ENCODE results near the gene PCID2.

PCID2 gene

DNA sequence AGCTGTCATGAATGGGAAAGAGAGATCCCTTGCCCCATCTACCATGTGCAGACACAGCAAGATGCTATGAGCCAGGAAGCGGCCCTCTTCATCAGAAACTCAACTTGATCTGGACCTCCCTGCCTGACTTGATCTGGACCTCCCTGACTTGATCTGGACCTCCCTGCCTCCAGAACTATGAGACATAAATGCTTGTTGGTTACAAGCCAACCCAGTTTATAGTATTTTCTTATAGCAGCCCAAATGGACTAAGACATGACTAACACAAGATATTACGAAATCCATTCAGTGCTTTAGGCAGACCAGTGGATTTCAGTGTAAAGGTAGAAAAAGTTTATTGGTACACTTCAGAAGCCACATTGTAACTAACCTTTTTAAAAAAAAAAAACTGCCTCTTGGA is 15.6 kb downstream of the PCID2 start:
- Histone ChIP-seq H3K23ac (ENCODE audit: low read length) (no peak overlapping the region), H3K18ac (ENCODE audit: low read length) (no peak overlapping the region), H3K9ac (ENCODE audit: low read length) (no peak overlapping the region), H3K4ac (ENCODE audit: low read depth, low read length) (no peak overlapping the region), H3K9me3 (ENCODE audit: insufficient read depth, low read depth, low read length) (no peaks in the 10 kb centered on the region), H2BK120ac (ENCODE audit: insufficient read depth, low read length, poor library complexity) (no peak overlapping the region), H2AFZ (ENCODE audit: insufficient read depth, low read length, poor library complexity) (no peak overlapping the region), H2BK12ac (ENCODE audit: low read length) (no peak overlapping the region), H4K91ac (ENCODE audit: low read depth, low read length) (no peak overlapping the region), H2AK5ac (ENCODE audit: low read length) (no peak overlapping the region), H2BK5ac (ENCODE audit: low read depth, low read length, poor library complexity) (no peak overlapping the region), H3K79me1 (ENCODE audit: low read length) (no peaks in the 10 kb centered on the region), H3K14ac (ENCODE audit: low read length) (no peak overlapping the region), H3K4me2 (ENCODE audit: low read length) (no peak overlapping the region), H3K36me3 (ENCODE audit: control insufficient read depth in 1 of 2, insufficient read depth in 2 of 2, low read length in 2 of 2) (peaks cover 25 to 45% of the 10 kb centered on the region in 2 experiments), H3K79me2 (ENCODE audit: control insufficient read depth, insufficient read depth, low read length, poor library complexity) (no peaks in the 10 kb centered on the region), H3K27me3 (ENCODE audit: insufficient read depth, low read length) (no peaks in the 10 kb centered on the region), H3K4me1 (ENCODE audit: control insufficient read depth in 1 of 2, insufficient read depth in 2 of 2, low read length in 2 of 2) (no peaks in the 10 kb centered on the region), H4K12ac (ENCODE audit: low read depth, low read length) (no peak overlapping the region), H4K8ac (ENCODE audit: low read depth, low read length) (no peak overlapping the region), H3K4me3 (ENCODE audit: low read depth, low read length) (no peak overlapping the region), H3K27ac (ENCODE audit: low read depth, low read length) (no peak overlapping the region)
- DNase-seq: no peak
- no CpG with 5 or more reads among the region's 2 CpGs for WGBS (ENCODE audit: extremely low coverage, insufficient coverage, insufficient read length)

DNA sequence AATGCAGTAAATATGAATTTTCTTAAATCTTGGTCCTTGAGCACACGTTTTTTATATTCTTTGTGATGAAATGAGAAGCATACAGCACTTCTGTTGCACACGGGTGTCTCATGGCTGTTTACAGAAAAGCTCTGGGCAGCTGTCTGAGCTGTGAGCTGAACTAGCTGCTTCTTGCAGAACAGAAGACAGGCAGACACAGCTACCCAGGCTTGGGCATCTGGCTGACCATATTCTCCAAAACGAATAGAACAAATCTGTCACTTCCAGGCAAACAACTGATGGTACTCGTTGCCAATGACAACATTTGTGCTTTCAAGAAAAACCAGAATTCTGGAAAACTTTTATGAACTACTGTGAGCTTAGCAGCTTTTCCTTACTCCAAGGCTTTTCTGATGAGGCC is 16.2 kb downstream of the PCID2 start:
- no peaks in the 10 kb centered on the region for H3K79me1 ChIP-seq (ENCODE audit: low read length)
- H3K23ac ChIP-seq (ENCODE audit: low read length): no peak overlapping the region
- H3K79me2 ChIP-seq (ENCODE audit: control insufficient read depth, insufficient read depth, low read length, poor library complexity): no peaks in the 10 kb centered on the region
- H2BK120ac ChIP-seq (ENCODE audit: insufficient read depth, low read length, poor library complexity): no peak overlapping the region
- H3K36me3 ChIP-seq (ENCODE audit: control insufficient read depth in 1 of 2, insufficient read depth in 2 of 2, low read length in 2 of 2): peaks cover 25 to 43% of the 10 kb centered on the region in 2 experiments
- WGBS (ENCODE audit: extremely low coverage, insufficient coverage, insufficient read length): no CpG with 5 or more reads among the region's 4 CpGs
- no peak overlapping the region for H3K9ac ChIP-seq (ENCODE audit: low read length)
- H4K12ac ChIP-seq (ENCODE audit: low read depth, low read length): no peak overlapping the region
- H2AFZ ChIP-seq (ENCODE audit: insufficient read depth, low read length, poor library complexity): no peak overlapping the region
- H3K4me1 ChIP-seq (ENCODE audit: control insufficient read depth in 1 of 2, insufficient read depth in 2 of 2, low read length in 2 of 2): peaks cover 0 to under 1% of the 10 kb centered on the region in 2 experiments
- no peak overlapping the region for H3K4ac ChIP-seq (ENCODE audit: low read depth, low read length)
- no peak overlapping the region for H3K27ac ChIP-seq (ENCODE audit: low read depth, low read length)
- no peaks in the 10 kb centered on the region for H3K27me3 ChIP-seq (ENCODE audit: insufficient read depth, low read length)
- DNase-seq: no peak
- no peak overlapping the region for H2BK12ac ChIP-seq (ENCODE audit: low read length)
- H3K14ac ChIP-seq (ENCODE audit: low read length): no peak overlapping the region
- H2AK5ac ChIP-seq (ENCODE audit: low read length): no peak overlapping the region
- H3K9me3 ChIP-seq (ENCODE audit: insufficient read depth, low read depth, low read length): no peaks in the 10 kb centered on the region
- no peak overlapping the region for H3K4me2 ChIP-seq (ENCODE audit: low read length)
- no peak overlapping the region for H4K8ac ChIP-seq (ENCODE audit: low read depth, low read length)
- H4K91ac ChIP-seq (ENCODE audit: low read depth, low read length): no peak overlapping the region
- H3K4me3 ChIP-seq (ENCODE audit: low read depth, low read length): no peak overlapping the region
- H3K18ac ChIP-seq (ENCODE audit: low read length): no peak overlapping the region
- no peak overlapping the region for H2BK5ac ChIP-seq (ENCODE audit: low read depth, low read length, poor library complexity)

DNA sequence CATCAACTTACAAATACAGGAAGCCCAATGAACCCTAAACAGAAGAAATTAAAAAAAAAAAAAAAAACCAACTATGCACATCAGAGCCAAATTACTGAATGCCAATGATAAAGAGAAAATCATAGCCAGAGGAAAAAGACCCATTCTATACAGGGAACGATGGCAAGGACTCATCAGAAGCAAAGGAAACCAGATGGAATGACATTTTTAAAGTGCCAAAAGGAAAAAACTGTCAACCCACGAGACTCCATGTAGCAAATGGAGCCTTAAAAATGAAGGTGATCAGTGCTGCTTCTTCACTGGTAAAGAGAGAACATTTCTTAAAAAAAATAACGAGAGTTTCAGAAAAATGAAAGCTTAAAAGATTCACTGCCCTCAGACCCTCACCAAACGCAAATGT is 18.3 kb downstream of the PCID2 start:
- H3K4ac ChIP-seq (ENCODE audit: low read depth, low read length): no peak overlapping the region
- H2AFZ ChIP-seq (ENCODE audit: insufficient read depth, low read length, poor library complexity): no peak overlapping the region
- H2BK5ac ChIP-seq (ENCODE audit: low read depth, low read length, poor library complexity): no peak overlapping the region
- H3K9ac ChIP-seq (ENCODE audit: low read length): no peak overlapping the region
- DNase-seq: no peak
- no peak overlapping the region for H3K14ac ChIP-seq (ENCODE audit: low read length)
- peaks cover 0 to 4% of the 10 kb centered on the region in 2 experiments for H3K4me1 ChIP-seq (ENCODE audit: control insufficient read depth in 1 of 2, insufficient read depth in 2 of 2, low read length in 2 of 2)
- H3K27ac ChIP-seq (ENCODE audit: low read depth, low read length): no peak overlapping the region
- H3K9me3 ChIP-seq (ENCODE audit: insufficient read depth, low read depth, low read length): no peaks in the 10 kb centered on the region
- H3K23ac ChIP-seq (ENCODE audit: low read length): no peak overlapping the region
- H2BK12ac ChIP-seq (ENCODE audit: low read length): no peak overlapping the region
- no peak overlapping the region for H4K12ac ChIP-seq (ENCODE audit: low read depth, low read length)
- H3K18ac ChIP-seq (ENCODE audit: low read length): no peak overlapping the region
- H4K8ac ChIP-seq (ENCODE audit: low read depth, low read length): no peak overlapping the region
- H3K36me3 ChIP-seq (ENCODE audit: control insufficient read depth in 1 of 2, insufficient read depth in 2 of 2, low read length in 2 of 2): peaks cover 23 to 35% of the 10 kb centered on the region in 2 experiments
- no peak overlapping the region for H3K4me3 ChIP-seq (ENCODE audit: low read depth, low read length)
- WGBS (ENCODE audit: extremely low coverage, insufficient coverage, insufficient read length): no CpG with 5 or more reads among the region's 4 CpGs
- no peaks in the 10 kb centered on the region for H3K79me1 ChIP-seq (ENCODE audit: low read length)
- no peak overlapping the region for H4K91ac ChIP-seq (ENCODE audit: low read depth, low read length)
- H3K27me3 ChIP-seq (ENCODE audit: insufficient read depth, low read length): no peaks in the 10 kb centered on the region
- no peaks in the 10 kb centered on the region for H3K79me2 ChIP-seq (ENCODE audit: control insufficient read depth, insufficient read depth, low read length, poor library complexity)
- H2AK5ac ChIP-seq (ENCODE audit: low read length): no peak overlapping the region
- no peak overlapping the region for H2BK120ac ChIP-seq (ENCODE audit: insufficient read depth, low read length, poor library complexity)
- no peak overlapping the region for H3K4me2 ChIP-seq (ENCODE audit: low read length)

DNA sequence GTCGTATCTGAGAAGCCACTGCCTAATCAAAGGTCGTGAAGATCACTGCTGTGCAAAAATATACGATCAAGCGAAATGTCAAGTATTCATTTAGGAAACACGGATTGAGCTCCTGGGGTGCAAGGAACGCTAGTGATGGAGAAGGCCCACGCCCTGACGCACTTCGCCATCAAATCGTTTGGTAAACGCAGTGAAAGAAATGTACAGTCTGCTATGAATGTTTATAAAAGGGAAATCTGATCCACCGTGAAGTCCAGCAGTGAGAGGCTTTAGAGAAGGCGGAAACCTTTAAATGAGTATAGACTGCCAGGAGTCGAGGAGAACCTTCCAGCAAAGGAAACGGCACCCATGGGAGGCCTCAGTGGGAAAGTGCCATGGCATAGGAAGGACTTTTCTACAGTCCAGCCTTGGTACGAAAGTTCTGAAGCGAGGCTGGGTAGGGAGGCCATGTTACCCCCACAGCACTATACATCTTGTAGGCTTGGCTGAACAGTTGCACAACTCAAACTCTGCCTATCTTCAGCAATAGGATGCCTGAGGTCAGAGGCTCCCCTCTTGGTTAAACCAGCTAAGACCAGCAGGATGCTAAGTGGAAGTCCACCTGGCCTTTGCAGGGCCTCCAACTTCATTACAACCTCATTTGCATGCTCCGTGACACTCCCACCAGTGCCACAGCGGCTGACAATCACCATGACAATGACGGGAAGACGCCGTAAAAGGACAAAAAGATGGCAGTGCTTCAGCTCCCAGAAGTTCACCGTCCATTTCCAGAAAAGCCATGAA is 20.4 kb downstream of the PCID2 start:
- Histone ChIP-seq H3K9me3 (ENCODE audit: insufficient read depth, low read depth, low read length) (no peaks in the 10 kb centered on the region), H3K27me3 (ENCODE audit: insufficient read depth, low read length) (no peaks in the 10 kb centered on the region), H3K27ac (ENCODE audit: low read depth, low read length) (no peak overlapping the region), H3K18ac (ENCODE audit: low read length) (no peak overlapping the region), H3K79me2 (ENCODE audit: control insufficient read depth, insufficient read depth, low read length, poor library complexity) (no peaks in the 10 kb centered on the region), H4K8ac (ENCODE audit: low read depth, low read length) (no peak overlapping the region), H4K12ac (ENCODE audit: low read depth, low read length) (no peak overlapping the region), H3K4me1 (ENCODE audit: control insufficient read depth in 1 of 2, insufficient read depth in 2 of 2, low read length in 2 of 2) (peaks cover 0 to 4% of the 10 kb centered on the region in 2 experiments), H3K4me2 (ENCODE audit: low read length) (no peak overlapping the region), H3K79me1 (ENCODE audit: low read length) (no peaks in the 10 kb centered on the region), H3K4me3 (ENCODE audit: low read depth, low read length) (no peak overlapping the region), H2BK120ac (ENCODE audit: insufficient read depth, low read length, poor library complexity) (no peak overlapping the region), H3K36me3 (ENCODE audit: control insufficient read depth in 1 of 2, insufficient read depth in 2 of 2, low read length in 2 of 2) (peaks cover 19 to 33% of the 10 kb centered on the region in 2 experiments), H3K14ac (ENCODE audit: low read length) (no peak overlapping the region), H2AFZ (ENCODE audit: insufficient read depth, low read length, poor library complexity) (no peak overlapping the region), H3K9ac (ENCODE audit: low read length) (no peak overlapping the region), H2BK5ac (ENCODE audit: low read depth, low read length, poor library complexity) (no peak overlapping the region), H3K4ac (ENCODE audit: low read depth, low read length) (no peak overlapping the region), H2BK12ac (ENCODE audit: low read length) (peak overlapping the region; percentile 69), H2AK5ac (ENCODE audit: low read length) (no peak overlapping the region), H3K23ac (ENCODE audit: low read length) (no peak overlapping the region), H4K91ac (ENCODE audit: low read depth, low read length) (peak overlapping the region; percentile 14)
- DNase-seq: no peak
- WGBS (ENCODE audit: extremely low coverage, insufficient coverage, insufficient read length): no CpG with 5 or more reads among the region's 23 CpGs

Data from trophoblast cell (in vitro differentiated cells and primary cell).